PFSK-1 (cell line): ENCODE measurements around the gene DAAM1.

ENCODE experiments used
- FOXP2 ChIP-seq: optimal IDR thresholded peaks from 2 replicates; pipeline ENCODE3; 2011; ENCODE audit warnings: borderline replicate concordance, control low read depth, inconsistent platforms; ENCODE audit not compliant: insufficient read depth; ENCODE audit errors: extremely low read length, extremely low read depth
- POLR2AphosphoS5 ChIP-seq: IDR thresholded peaks from 2 replicates; pipeline ENCODE4 v1.6.1; 2012; ENCODE audit warnings: low read depth, mild to moderate bottlenecking, control low read depth, low read length, moderate library complexity
- SIN3A ChIP-seq: IDR thresholded peaks from 2 replicates; pipeline ENCODE4 v1.6.1; 2012; ENCODE audit warnings: mild to moderate bottlenecking, low read length, moderate library complexity, borderline replicate concordance; ENCODE audit not compliant: insufficient read depth
- TAF1 ChIP-seq: IDR thresholded peaks from 2 replicates; pipeline ENCODE4 v1.6.1; 2012; ENCODE audit warnings: low read length, control low read depth, borderline replicate concordance; ENCODE audit not compliant: insufficient read depth
- TF ChIP-seq, protein P1 (sequence below), 2 experiments: IDR thresholded peaks; 2 replicates each; pipeline versions ENCODE4 v1.6.1 to v1.8.0; 2011 to 2012; ENCODE audit warnings: low read depth in 2 of 2, low read length in 2 of 2, control low read depth in 1 of 2, inconsistent platforms in 1 of 2, mild to moderate bottlenecking in 1 of 2, moderate library complexity in 1 of 2; ENCODE audit not compliant: insufficient read depth in 1 of 2

Gene DAAM1

GRCh38 chr14:59186306-59186705 is 2.2 kb upstream of the DAAM1 start:
- TF ChIP-seq, protein P1, sequence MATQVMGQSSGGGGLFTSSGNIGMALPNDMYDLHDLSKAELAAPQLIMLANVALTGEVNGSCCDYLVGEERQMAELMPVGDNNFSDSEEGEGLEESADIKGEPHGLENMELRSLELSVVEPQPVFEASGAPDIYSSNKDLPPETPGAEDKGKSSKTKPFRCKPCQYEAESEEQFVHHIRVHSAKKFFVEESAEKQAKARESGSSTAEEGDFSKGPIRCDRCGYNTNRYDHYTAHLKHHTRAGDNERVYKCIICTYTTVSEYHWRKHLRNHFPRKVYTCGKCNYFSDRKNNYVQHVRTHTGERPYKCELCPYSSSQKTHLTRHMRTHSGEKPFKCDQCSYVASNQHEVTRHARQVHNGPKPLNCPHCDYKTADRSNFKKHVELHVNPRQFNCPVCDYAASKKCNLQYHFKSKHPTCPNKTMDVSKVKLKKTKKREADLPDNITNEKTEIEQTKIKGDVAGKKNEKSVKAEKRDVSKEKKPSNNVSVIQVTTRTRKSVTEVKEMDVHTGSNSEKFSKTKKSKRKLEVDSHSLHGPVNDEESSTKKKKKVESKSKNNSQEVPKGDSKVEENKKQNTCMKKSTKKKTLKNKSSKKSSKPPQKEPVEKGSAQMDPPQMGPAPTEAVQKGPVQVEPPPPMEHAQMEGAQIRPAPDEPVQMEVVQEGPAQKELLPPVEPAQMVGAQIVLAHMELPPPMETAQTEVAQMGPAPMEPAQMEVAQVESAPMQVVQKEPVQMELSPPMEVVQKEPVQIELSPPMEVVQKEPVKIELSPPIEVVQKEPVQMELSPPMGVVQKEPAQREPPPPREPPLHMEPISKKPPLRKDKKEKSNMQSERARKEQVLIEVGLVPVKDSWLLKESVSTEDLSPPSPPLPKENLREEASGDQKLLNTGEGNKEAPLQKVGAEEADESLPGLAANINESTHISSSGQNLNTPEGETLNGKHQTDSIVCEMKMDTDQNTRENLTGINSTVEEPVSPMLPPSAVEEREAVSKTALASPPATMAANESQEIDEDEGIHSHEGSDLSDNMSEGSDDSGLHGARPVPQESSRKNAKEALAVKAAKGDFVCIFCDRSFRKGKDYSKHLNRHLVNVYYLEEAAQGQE (IDR thresholded peaks at IDR 0.05; ENCODE audit: insufficient read depth in 1 of 2, low read depth in 2 of 2, low read length in 2 of 2), result no peak
- TF ChIP-seq TAF1 (no peak), FOXP2 (no peak)

GRCh38 chr14:59187118-59187517 is 1.3 kb upstream of the DAAM1 start:
- TF ChIP-seq TAF1 (no peak), POLR2AphosphoS5 (no peak), SIN3A (no peak), FOXP2 (no peak)
- TF ChIP-seq, protein P1 (IDR thresholded peaks at IDR 0.05; ENCODE audit: insufficient read depth in 1 of 2, low read depth in 2 of 2, low read length in 2 of 2), result no peak

GRCh38 chr14:59187802-59188460 is 536 bp upstream of the DAAM1 start:
- TF ChIP-seq, protein P1 (IDR thresholded peaks at IDR 0.05; ENCODE audit: insufficient read depth in 1 of 2, low read depth in 2 of 2, low read length in 2 of 2), result no peak
- TF ChIP-seq POLR2AphosphoS5, result no peak
- TF ChIP-seq TAF1, result no peak
- TF ChIP-seq SIN3A, result no peak
- no peak for TF ChIP-seq FOXP2

- no peak for TF ChIP-seq TAF1
- no peak for TF ChIP-seq POLR2AphosphoS5
- TF ChIP-seq, protein P1 (IDR thresholded peaks at IDR 0.05; ENCODE audit: insufficient read depth in 1 of 2, low read depth in 2 of 2, low read length in 2 of 2), result no peak
- TF ChIP-seq SIN3A, result no peak
- TF ChIP-seq FOXP2, result no peak
These were observed 771 bp downstream of the DAAM1 start for GRCh38 chr14:59189091-59189785.
